Activated CD4-positive, alpha-beta T cell treated with anti-CD3 and anti-CD28 coated beads, Interleukin-2, Interleukin-6, amounts not matched to agents 100 ng/mL and 50 ng/mL, durations not matched to agents 16 hours and 8 hours (primary cell): ENCODE data around the gene SETD1A.

ENCODE experiments used
- DNase-seq: peaks from one replicate; pipeline ENCODE4 v3.0.0-alpha.2; 2020

SETD1A gene

GRCh38 chr16:30983898-30984610 lies 26.5 kb downstream of the SETD1A start:
- DNase-seq = no peak

- peak; percentile 90 for DNase-seq
Measured at GRCh38 chr16:30984669-30985400, 27.3 kb downstream of the SETD1A start, which contains the start of gene HSD3B7. Gene HSD3B7 (plus strand): TSS chr16:30985207. CDS start chr16:30985659, 452 bp downstream.

GRCh38 chr16:30985401-30986128 lies 28.0 kb downstream of the SETD1A start:
- no peak for DNase-seq

- DNase-seq = no peak
Measured at GRCh38 chr16:30986129-30986991, 28.8 kb downstream of the SETD1A start.

- no peak for DNase-seq
Measured at GRCh38 chr16:30987581-30988190, 30.1 kb downstream of the SETD1A start.

GRCh38 chr16:30989469-30990047 lies 32.0 kb downstream of the SETD1A start:
- DNase-seq = no peak

- DNase-seq = no peak
Measured at GRCh38 chr16:30990105-30990504, 32.6 kb downstream of the SETD1A start.

GRCh38 chr16:30991052-30991451 lies 33.5 kb downstream of the SETD1A start:
- no peak for DNase-seq

- no peak for DNase-seq
Measured at GRCh38 chr16:30992276-30992780, 34.8 kb downstream of the SETD1A start.

GRCh38 chr16:30992931-30993816 lies 35.6 kb downstream of the SETD1A start:
- no peak for DNase-seq

GRCh38 chr16:30995927-30996323 lies 38.4 kb downstream of the SETD1A start:
- no peak for DNase-seq

GRCh38 chr16:30996324-30996984 lies 38.9 kb downstream of the SETD1A start:
- DNase-seq = no peak

- peak; percentile 91 for DNase-seq
Measured at GRCh38 chr16:30996985-30997724, 39.6 kb downstream of the SETD1A start.

- no peak for DNase-seq
Measured at GRCh38 chr16:30997725-30998711, 40.5 kb downstream of the SETD1A start.

- DNase-seq = no peak
Measured at GRCh38 chr16:30998852-30999761, 41.6 kb downstream of the SETD1A start.

GRCh38 chr16:31000671-31001382 lies 43.3 kb downstream of the SETD1A start:
- no peak for DNase-seq
